Measurements from ENCODE around the gene CSNK2A3.
"Not testable (repeated sequence)": the region's sequence is repeated elsewhere in the genome, so short reads cannot be mapped to it uniquely, and the experiment has no call there.

CSNK2A3 gene

DNA sequence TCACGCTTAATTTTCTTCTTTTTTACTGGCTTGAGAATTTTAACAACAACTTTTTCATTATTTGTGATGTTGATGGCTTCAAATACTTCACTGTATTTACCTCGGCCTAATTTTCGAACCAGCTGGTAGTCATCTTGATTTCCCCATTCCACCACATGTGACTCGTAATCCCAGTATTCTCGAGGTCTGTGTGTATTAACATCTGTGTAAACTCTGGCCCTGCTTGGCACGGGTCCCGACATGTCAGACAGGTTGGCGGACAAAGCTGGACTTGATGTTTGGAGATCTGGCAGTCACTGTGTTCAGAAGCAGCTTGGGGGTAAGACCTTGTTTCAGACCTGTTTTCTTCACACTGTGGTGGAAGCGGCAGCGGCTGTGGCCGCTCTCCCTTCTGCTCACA, at the start of gene CSNK2A3:
Gene CSNK2A3 (minus strand): TSS at position 373 of the 400 bp plus-strand sequence. CDS start 131 bp downstream, at position 242.
- not testable (repeated sequence) for H3K4me2 ChIP-seq (ENCODE audit: low read depth, low read length, poor library complexity, severe bottlenecking); H3K36me3 ChIP-seq (ENCODE audit: insufficient read depth, low read length); H4K20me1 ChIP-seq (ENCODE audit: insufficient read depth, low read length, poor library complexity, severe bottlenecking); H3K4me3 ChIP-seq (ENCODE audit: low read length, poor library complexity, severe bottlenecking); H2AFZ ChIP-seq (ENCODE audit: low read length); H3F3A ChIP-seq (ENCODE audit: low read depth); H3K4me1 ChIP-seq (ENCODE audit: insufficient read depth, low read length, poor library complexity, severe bottlenecking); H3K9me2 ChIP-seq (replicated peaks; ENCODE audit: low read depth, low read length); H3K9me3 ChIP-seq (ENCODE audit: insufficient read depth, low read depth, low read length); H3K9ac ChIP-seq (ENCODE audit: low read depth, low read length, poor library complexity, severe bottlenecking); H3K79me2 ChIP-seq (ENCODE audit: insufficient read depth, low read length)
- H3K27me3 ChIP-seq (ENCODE audit: insufficient read depth, low read length, poor library complexity, severe bottlenecking) = peaks cover 17% of the 10 kb centered on the region

DNA sequence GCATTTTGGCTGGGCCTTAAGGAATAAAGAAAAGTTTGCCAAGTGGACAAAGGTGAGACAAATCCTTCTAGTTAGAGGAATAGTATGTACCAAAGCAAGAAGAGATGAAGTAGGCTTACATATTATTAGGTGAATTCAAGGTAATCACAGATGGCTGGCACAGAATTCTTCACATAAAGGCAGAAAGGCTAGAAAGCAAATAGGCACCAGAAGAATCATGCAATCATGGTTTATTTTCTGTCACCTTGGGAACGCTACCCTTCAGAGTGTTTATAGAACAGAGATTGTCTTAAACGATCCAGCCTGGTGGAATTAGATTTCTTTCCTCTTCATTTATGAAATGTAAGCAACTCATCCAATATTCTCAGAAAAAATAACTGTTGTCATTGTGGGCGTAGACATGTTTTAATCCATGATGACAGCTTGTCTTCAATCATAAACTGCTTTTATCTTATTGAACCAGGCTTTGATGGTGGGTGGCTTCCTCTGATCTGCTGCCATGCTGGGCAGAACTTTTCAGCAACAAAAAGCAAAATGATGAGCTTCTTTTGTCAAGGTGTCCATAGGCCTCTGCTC, 49.0 kb upstream of the CSNK2A3 start:
- Histone ChIP-seq H3K9ac (ENCODE audit: low read depth, low read length, poor library complexity, severe bottlenecking) (no peak overlapping the region), H3K9me2 (replicated peaks; ENCODE audit: low read depth, low read length) (no peaks in the 10 kb centered on the region), H3K4me2 (ENCODE audit: low read depth, low read length, poor library complexity, severe bottlenecking) (no peak overlapping the region), H3K4me1 (ENCODE audit: insufficient read depth, low read length, poor library complexity, severe bottlenecking) (no peaks in the 10 kb centered on the region), H3K79me2 (ENCODE audit: insufficient read depth, low read length) (no peaks in the 10 kb centered on the region), H3K4me3 (ENCODE audit: low read length, poor library complexity, severe bottlenecking) (no peak overlapping the region), H2AFZ (ENCODE audit: low read length) (no peak overlapping the region), H3K36me3 (ENCODE audit: insufficient read depth, low read length) (no peaks in the 10 kb centered on the region), H3F3A (ENCODE audit: low read depth) (no peaks in the 10 kb centered on the region), H3K9me3 (ENCODE audit: insufficient read depth, low read depth, low read length) (no peaks in the 10 kb centered on the region), H3K27me3 (ENCODE audit: insufficient read depth, low read length, poor library complexity, severe bottlenecking) (no peaks in the 10 kb centered on the region), H4K20me1 (ENCODE audit: insufficient read depth, low read length, poor library complexity, severe bottlenecking) (no peaks in the 10 kb centered on the region)
- TF ChIP-seq, protein P1, sequence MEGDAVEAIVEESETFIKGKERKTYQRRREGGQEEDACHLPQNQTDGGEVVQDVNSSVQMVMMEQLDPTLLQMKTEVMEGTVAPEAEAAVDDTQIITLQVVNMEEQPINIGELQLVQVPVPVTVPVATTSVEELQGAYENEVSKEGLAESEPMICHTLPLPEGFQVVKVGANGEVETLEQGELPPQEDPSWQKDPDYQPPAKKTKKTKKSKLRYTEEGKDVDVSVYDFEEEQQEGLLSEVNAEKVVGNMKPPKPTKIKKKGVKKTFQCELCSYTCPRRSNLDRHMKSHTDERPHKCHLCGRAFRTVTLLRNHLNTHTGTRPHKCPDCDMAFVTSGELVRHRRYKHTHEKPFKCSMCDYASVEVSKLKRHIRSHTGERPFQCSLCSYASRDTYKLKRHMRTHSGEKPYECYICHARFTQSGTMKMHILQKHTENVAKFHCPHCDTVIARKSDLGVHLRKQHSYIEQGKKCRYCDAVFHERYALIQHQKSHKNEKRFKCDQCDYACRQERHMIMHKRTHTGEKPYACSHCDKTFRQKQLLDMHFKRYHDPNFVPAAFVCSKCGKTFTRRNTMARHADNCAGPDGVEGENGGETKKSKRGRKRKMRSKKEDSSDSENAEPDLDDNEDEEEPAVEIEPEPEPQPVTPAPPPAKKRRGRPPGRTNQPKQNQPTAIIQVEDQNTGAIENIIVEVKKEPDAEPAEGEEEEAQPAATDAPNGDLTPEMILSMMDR (conservative IDR thresholded peaks at IDR 0.05; ENCODE audit: low read length) = no peak
- TF ChIP-seq EZH2phosphoT487 (IDR thresholded peaks at IDR 0.05; ENCODE audit: borderline replicate concordance) = no peak

DNA sequence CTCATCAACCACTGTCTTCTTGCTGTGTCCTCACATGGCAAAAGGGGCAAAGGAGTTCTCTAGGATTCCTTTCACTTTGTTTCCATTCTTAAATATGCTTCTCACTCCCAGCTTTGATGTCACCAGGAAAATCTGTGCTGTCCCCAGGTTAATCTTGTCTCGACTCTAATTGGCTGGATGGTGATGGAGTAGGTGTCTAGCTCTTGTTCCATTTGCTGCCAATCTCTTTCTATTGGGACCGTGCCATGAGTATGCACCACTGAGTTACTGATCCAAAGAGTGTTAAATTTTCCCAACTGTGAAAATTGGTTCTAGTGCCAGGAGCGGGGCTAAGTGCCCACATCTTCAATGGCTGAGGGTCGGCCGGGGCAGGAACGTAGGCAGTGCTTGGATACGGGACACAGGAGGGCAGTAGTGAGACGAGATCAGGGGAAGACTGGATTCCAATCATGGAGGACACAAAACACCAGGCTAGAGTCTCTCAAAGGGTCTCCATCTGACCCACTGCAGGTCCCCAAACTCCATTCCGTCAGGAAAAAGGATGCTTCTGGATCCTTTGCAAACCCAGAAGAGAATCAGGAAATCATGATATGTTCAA, 47.7 kb upstream of the CSNK2A3 start:
- H3K79me2 ChIP-seq (ENCODE audit: insufficient read depth, low read length) = no peaks in the 10 kb centered on the region
- no peaks in the 10 kb centered on the region for H3F3A ChIP-seq (ENCODE audit: low read depth)
- H3K4me2 ChIP-seq (ENCODE audit: low read depth, low read length, poor library complexity, severe bottlenecking) = no peak overlapping the region
- H3K9me2 ChIP-seq (replicated peaks; ENCODE audit: low read depth, low read length) = no peaks in the 10 kb centered on the region
- no peaks in the 10 kb centered on the region for H3K9me3 ChIP-seq (ENCODE audit: insufficient read depth, low read depth, low read length)
- no peaks in the 10 kb centered on the region for H3K4me1 ChIP-seq (ENCODE audit: insufficient read depth, low read length, poor library complexity, severe bottlenecking)
- no peaks in the 10 kb centered on the region for H4K20me1 ChIP-seq (ENCODE audit: insufficient read depth, low read length, poor library complexity, severe bottlenecking)
- no peak overlapping the region for H3K9ac ChIP-seq (ENCODE audit: low read depth, low read length, poor library complexity, severe bottlenecking)
- H3K4me3 ChIP-seq (ENCODE audit: low read length, poor library complexity, severe bottlenecking) = no peak overlapping the region
- H3K36me3 ChIP-seq (ENCODE audit: insufficient read depth, low read length) = no peaks in the 10 kb centered on the region
- no peak overlapping the region for H2AFZ ChIP-seq (ENCODE audit: low read length)
- TF ChIP-seq EZH2phosphoT487 (IDR thresholded peaks at IDR 0.05; ENCODE audit: borderline replicate concordance) = no peak
- TF ChIP-seq, protein P1 (conservative IDR thresholded peaks at IDR 0.05; ENCODE audit: low read length) = peak; percentile 69
- H3K27me3 ChIP-seq (ENCODE audit: insufficient read depth, low read length, poor library complexity, severe bottlenecking) = no peaks in the 10 kb centered on the region

DNA sequence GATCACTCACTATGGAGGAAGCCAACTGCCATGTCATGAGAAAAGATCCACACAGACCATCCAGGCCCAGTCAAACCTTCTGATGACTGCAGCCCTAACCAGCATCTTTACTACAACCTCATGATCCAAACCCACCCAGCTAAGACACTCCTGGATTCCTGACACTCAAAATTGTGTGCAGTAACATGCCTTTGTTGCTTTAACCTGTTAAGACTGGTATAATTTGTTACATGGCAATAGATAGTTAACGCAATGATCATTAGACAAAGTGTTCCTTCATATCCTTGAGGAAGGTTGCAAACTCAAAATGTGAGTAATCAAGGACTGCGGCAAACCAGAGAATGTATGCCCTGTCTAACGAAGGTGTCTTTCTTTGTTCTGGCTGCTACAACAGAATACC, 47.1 kb upstream of the CSNK2A3 start:
- no peak overlapping the region for H2AFZ ChIP-seq (ENCODE audit: low read length)
- H3K9me3 ChIP-seq (ENCODE audit: insufficient read depth, low read depth, low read length) = no peaks in the 10 kb centered on the region
- H3K27me3 ChIP-seq (ENCODE audit: insufficient read depth, low read length, poor library complexity, severe bottlenecking) = no peaks in the 10 kb centered on the region
- no peak overlapping the region for H3K4me3 ChIP-seq (ENCODE audit: low read length, poor library complexity, severe bottlenecking)
- H3K36me3 ChIP-seq (ENCODE audit: insufficient read depth, low read length) = no peaks in the 10 kb centered on the region
- H3F3A ChIP-seq (ENCODE audit: low read depth) = no peaks in the 10 kb centered on the region
- H3K9ac ChIP-seq (ENCODE audit: low read depth, low read length, poor library complexity, severe bottlenecking) = no peak overlapping the region
- H3K79me2 ChIP-seq (ENCODE audit: insufficient read depth, low read length) = no peaks in the 10 kb centered on the region
- no peaks in the 10 kb centered on the region for H3K9me2 ChIP-seq (replicated peaks; ENCODE audit: low read depth, low read length)
- no peaks in the 10 kb centered on the region for H3K4me1 ChIP-seq (ENCODE audit: insufficient read depth, low read length, poor library complexity, severe bottlenecking)
- no peak overlapping the region for H3K4me2 ChIP-seq (ENCODE audit: low read depth, low read length, poor library complexity, severe bottlenecking)
- no peaks in the 10 kb centered on the region for H4K20me1 ChIP-seq (ENCODE audit: insufficient read depth, low read length, poor library complexity, severe bottlenecking)
- TF ChIP-seq, protein P1 (conservative IDR thresholded peaks at IDR 0.05; ENCODE audit: low read length) = no peak
- no peak for TF ChIP-seq EZH2phosphoT487 (IDR thresholded peaks at IDR 0.05; ENCODE audit: borderline replicate concordance)

Measured in Loucy (cell line).